SK-N-SH treated with all-trans-retinoic acid at 6 μM for 48 hours (cell line): ENCODE results near the gene ZSCAN5C.

Experiments used
- ATAC-seq: fragments of 200-7000 bp; cut with Tn5 transposase; 3 replicates; pipeline ENCODE4 v1.9.1; 2020; ENCODE audit warnings: mild to moderate bottlenecking, moderate library complexity
- ARNTL ChIP-seq: fragments of 450-650 bp; formaldehyde crosslinking; IDR thresholded peaks from 2 replicates; pipeline ENCODE4 v1.5.0; 2020; ENCODE audit warnings: low read depth, mild to moderate bottlenecking, moderate library complexity, borderline replicate concordance
- BACH2 ChIP-seq: fragments of 250-450 bp; sonication (Bioruptor Pico); IDR thresholded peaks from 2 replicates; pipeline ENCODE4 v1.9.0; 2021; ENCODE audit warnings: mild to moderate bottlenecking, borderline replicate concordance
- CSDC2 ChIP-seq: fragments of 250-450 bp; sonication (Bioruptor Pico); IDR thresholded peaks from 2 replicates; pipeline ENCODE4 v1.5.0; 2020; ENCODE audit warnings: mild to moderate bottlenecking, moderate library complexity
- CSRNP3 ChIP-seq: fragments of 250-450 bp; sonication (Bioruptor Pico); IDR thresholded peaks from 2 replicates; pipeline ENCODE4 v1.5.1; 2021; ENCODE audit warnings: mild to moderate bottlenecking, moderate library complexity
- ESRRG ChIP-seq: fragments of 250-450 bp; sonication (Bioruptor Pico); IDR thresholded peaks from 2 replicates; pipeline ENCODE4 v1.6.1; 2021; ENCODE audit warnings: mild to moderate bottlenecking
- GLIS3 ChIP-seq: fragments of 250-450 bp; sonication (Bioruptor Pico); IDR thresholded peaks from 2 replicates; pipeline ENCODE4 v1.5.0; 2020; ENCODE audit warnings: mild to moderate bottlenecking, moderate library complexity
- ISL1 ChIP-seq: fragments of 250-450 bp; sonication (Bioruptor Pico); IDR thresholded peaks from 2 replicates; pipeline ENCODE4 v2.1.2; 2022; ENCODE audit warnings: mild to moderate bottlenecking, moderate library complexity
- OSR1 ChIP-seq: fragments of 250-450 bp; sonication (Bioruptor Pico); IDR thresholded peaks from 2 replicates; pipeline ENCODE4 v1.8.0; 2022; ENCODE audit warnings: moderate library complexity, mild to moderate bottlenecking, inconsistent platforms
- PATZ1 ChIP-seq: fragments of 250-450 bp; sonication (Bioruptor Pico); IDR thresholded peaks from 2 replicates; pipeline ENCODE4 v1.8.0; 2020; ENCODE audit warnings: mild to moderate bottlenecking, moderate library complexity, borderline replicate concordance
- PPARA ChIP-seq: fragments of 250-450 bp; sonication (Bioruptor Pico); IDR thresholded peaks from 2 replicates; pipeline ENCODE4 v1.5.0; 2020; ENCODE audit warnings: mild to moderate bottlenecking, borderline replicate concordance
- RARB ChIP-seq: fragments of 250-450 bp; sonication (Bioruptor Pico); IDR thresholded peaks from 2 replicates; pipeline ENCODE4 v1.8.0; 2021; ENCODE audit warnings: mild to moderate bottlenecking, moderate library complexity
- TCF4 ChIP-seq: fragments of 250-450 bp; sonication (Bioruptor Pico); IDR thresholded peaks from 2 replicates; pipeline ENCODE4 v1.8.0; 2021; ENCODE audit warnings: mild to moderate bottlenecking, moderate library complexity, borderline replicate concordance
- TOX ChIP-seq: fragments of 250-450 bp; sonication (Bioruptor Pico); IDR thresholded peaks from 2 replicates; pipeline ENCODE4 v1.8.0; 2021; ENCODE audit warnings: mild to moderate bottlenecking, moderate library complexity, borderline replicate concordance
- ZC3H10 ChIP-seq: fragments of 250-450 bp; sonication (Bioruptor Pico); IDR thresholded peaks from 2 replicates; pipeline ENCODE4 v1.5.1; 2021; ENCODE audit warnings: mild to moderate bottlenecking, moderate library complexity
- ZFP3 ChIP-seq: fragments of 250-450 bp; sonication (Bioruptor Pico); IDR thresholded peaks from 2 replicates; pipeline ENCODE4 v1.5.0; 2020; ENCODE audit warnings: mild to moderate bottlenecking, moderate library complexity
- ZFP30 ChIP-seq: fragments of 450-650 bp; formaldehyde crosslinking; IDR thresholded peaks from 2 replicates; pipeline ENCODE4 v1.5.0; 2022; ENCODE audit warnings: mild to moderate bottlenecking, moderate library complexity
- ZNF565 ChIP-seq: fragments of 450-650 bp; formaldehyde crosslinking; conservative IDR thresholded peaks from 2 replicates; pipeline ENCODE4 v1.5.0; 2020; ENCODE audit warnings: low read depth, mild to moderate bottlenecking, moderate library complexity
- ZNF70 ChIP-seq: fragments of 450-650 bp; formaldehyde crosslinking; IDR thresholded peaks from 2 replicates; pipeline ENCODE4 v1.5.0; 2020; ENCODE audit warnings: mild to moderate bottlenecking, moderate library complexity
- TF ChIP-seq, protein P1 (sequence below): fragments of 250-450 bp; sonication (Bioruptor Pico); IDR thresholded peaks from 2 replicates; pipeline ENCODE4 v1.8.0; 2021; ENCODE audit warnings: low read depth, mild to moderate bottlenecking, moderate library complexity, borderline replicate concordance
- TF ChIP-seq, protein P2 (sequence below): fragments of 250-450 bp; sonication (Bioruptor Pico); IDR thresholded peaks from 2 replicates; pipeline ENCODE4 v1.5.0; 2020; ENCODE audit warnings: mild to moderate bottlenecking, moderate library complexity

Gene ZSCAN5C

DNA sequence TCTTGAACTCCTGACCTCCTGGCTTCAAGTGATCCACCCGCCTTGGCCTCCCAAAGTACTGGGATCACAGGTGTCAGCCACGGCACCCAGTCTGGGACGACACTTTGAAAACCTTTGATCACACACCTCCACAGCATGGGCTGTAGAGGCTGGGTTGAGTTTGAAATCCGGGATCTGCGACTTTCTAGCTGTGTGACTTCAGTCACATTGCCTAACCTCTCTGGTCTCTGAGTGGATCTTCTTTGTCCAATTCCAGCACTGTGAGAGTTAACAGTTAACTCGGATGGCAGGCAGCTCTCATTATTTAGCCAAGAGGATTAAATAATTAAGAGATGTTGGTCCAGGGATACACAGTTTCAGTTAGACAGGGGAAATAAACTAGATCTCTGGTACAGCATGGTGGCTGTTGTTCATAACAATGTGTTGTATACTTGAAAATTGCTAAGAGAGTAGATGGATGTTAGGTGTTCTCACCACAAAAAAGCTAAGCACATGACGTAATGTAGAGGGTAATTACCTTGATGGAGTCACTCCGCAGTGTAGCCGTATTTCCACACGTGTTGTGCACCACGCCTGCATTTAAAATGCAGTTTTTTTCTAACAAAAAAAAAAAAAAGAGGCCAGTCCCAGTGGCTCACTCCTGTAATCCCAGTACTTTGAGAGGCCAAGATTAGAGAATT, 24.4 kb upstream of the ZSCAN5C start:
- ATAC-seq: no peak
- no peak for TF ChIP-seq TOX (CRISPR knock-in tag)
- TF ChIP-seq OSR1 (CRISPR knock-in tag): no peak
- no peak for TF ChIP-seq ESRRG (CRISPR knock-in tag)
- no peak for TF ChIP-seq PPARA (CRISPR knock-in tag)
- no peak for TF ChIP-seq RARB (CRISPR knock-in tag)
- TF ChIP-seq ZC3H10 (CRISPR knock-in tag): no peak
- TF ChIP-seq ZFP30 (CRISPR knock-in tag): no peak
- no peak for TF ChIP-seq BACH2
- TF ChIP-seq ZNF70 (CRISPR knock-in tag): no peak
- TF ChIP-seq PATZ1: no peak
- TF ChIP-seq, protein P1, sequence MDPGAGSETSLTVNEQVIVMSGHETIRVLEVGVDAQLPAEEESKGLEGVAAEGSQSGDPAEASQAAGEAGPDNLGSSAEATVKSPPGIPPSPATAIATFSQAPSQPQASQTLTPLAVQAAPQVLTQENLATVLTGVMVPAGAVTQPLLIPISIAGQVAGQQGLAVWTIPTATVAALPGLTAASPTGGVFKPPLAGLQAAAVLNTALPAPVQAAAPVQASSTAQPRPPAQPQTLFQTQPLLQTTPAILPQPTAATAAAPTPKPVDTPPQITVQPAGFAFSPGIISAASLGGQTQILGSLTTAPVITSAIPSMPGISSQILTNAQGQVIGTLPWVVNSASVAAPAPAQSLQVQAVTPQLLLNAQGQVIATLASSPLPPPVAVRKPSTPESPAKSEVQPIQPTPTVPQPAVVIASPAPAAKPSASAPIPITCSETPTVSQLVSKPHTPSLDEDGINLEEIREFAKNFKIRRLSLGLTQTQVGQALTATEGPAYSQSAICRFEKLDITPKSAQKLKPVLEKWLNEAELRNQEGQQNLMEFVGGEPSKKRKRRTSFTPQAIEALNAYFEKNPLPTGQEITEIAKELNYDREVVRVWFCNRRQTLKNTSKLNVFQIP: no peak
- no peak for TF ChIP-seq TCF4 (CRISPR knock-in tag)
- no peak for TF ChIP-seq GLIS3 (CRISPR knock-in tag)
- no peak for TF ChIP-seq ZNF565 (CRISPR knock-in tag)
- no peak for TF ChIP-seq CSDC2

GRCh38 chr19:56189785-56190184, 12.3 kb upstream of the ZSCAN5C start:
- TF ChIP-seq PPARA (CRISPR knock-in tag) (no peak), GLIS3 (CRISPR knock-in tag) (no peak), ARNTL (no peak), CSRNP3 (CRISPR knock-in tag) (no peak), RARB (CRISPR knock-in tag) (no peak), ISL1 (no peak), ESRRG (CRISPR knock-in tag) (no peak)
- TF ChIP-seq, protein P2, sequence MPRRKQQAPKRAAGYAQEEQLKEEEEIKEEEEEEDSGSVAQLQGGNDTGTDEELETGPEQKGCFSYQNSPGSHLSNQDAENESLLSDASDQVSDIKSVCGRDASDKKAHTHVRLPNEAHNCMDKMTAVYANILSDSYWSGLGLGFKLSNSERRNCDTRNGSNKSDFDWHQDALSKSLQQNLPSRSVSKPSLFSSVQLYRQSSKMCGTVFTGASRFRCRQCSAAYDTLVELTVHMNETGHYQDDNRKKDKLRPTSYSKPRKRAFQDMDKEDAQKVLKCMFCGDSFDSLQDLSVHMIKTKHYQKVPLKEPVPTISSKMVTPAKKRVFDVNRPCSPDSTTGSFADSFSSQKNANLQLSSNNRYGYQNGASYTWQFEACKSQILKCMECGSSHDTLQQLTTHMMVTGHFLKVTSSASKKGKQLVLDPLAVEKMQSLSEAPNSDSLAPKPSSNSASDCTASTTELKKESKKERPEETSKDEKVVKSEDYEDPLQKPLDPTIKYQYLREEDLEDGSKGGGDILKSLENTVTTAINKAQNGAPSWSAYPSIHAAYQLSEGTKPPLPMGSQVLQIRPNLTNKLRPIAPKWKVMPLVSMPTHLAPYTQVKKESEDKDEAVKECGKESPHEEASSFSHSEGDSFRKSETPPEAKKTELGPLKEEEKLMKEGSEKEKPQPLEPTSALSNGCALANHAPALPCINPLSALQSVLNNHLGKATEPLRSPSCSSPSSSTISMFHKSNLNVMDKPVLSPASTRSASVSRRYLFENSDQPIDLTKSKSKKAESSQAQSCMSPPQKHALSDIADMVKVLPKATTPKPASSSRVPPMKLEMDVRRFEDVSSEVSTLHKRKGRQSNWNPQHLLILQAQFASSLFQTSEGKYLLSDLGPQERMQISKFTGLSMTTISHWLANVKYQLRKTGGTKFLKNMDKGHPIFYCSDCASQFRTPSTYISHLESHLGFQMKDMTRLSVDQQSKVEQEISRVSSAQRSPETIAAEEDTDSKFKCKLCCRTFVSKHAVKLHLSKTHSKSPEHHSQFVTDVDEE (CRISPR knock-in tag): no peak
- ATAC-seq: 0 out of 3 replicates have a peak, but pooled peaks have one; percentile 32

DNA sequence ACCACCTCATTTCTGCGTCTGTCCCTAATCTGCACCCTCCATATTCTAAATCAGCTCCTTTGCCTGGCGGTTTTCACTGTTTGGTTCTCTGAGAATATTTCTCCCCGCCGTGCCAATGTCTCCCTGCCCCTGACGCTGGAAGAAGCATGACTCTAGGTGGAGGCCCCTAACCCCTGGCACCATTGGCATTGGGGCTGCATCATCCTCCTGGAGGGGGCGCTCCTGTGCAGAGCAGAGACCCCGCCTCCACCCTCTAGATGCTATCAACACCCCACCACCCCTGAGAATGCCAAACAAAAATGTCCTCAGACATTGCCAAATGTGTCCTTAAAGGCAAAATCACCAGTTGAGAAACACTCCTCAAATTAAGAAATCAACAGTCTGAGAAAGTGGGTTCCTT, 11.0 kb upstream of the ZSCAN5C start:
- no peak for ATAC-seq
- no peak for TF ChIP-seq ZC3H10 (CRISPR knock-in tag)
- no peak for TF ChIP-seq PATZ1
- TF ChIP-seq ZFP3 (CRISPR knock-in tag): no peak
- TF ChIP-seq TOX (CRISPR knock-in tag): no peak
